B cell (primary cell): ENCODE data around the gene CAPS2.

Source experiments
- CTCF ChIP-seq: fragments of 200-600 bp; IDR thresholded peaks from one replicate; pipeline ENCODE4 v1.8.0; 2022; ENCODE audit warnings: antibody characterized with exemption, mild to moderate bottlenecking
- EZH2 ChIP-seq: IDR thresholded peaks from 2 replicates; pipeline ENCODE4 v1.6.1; 2012; ENCODE audit warnings: borderline replicate concordance, low read depth, mild to moderate bottlenecking, moderate library complexity, low read length; ENCODE audit not compliant: insufficient read depth, poor library complexity, severe bottlenecking

DNA sequence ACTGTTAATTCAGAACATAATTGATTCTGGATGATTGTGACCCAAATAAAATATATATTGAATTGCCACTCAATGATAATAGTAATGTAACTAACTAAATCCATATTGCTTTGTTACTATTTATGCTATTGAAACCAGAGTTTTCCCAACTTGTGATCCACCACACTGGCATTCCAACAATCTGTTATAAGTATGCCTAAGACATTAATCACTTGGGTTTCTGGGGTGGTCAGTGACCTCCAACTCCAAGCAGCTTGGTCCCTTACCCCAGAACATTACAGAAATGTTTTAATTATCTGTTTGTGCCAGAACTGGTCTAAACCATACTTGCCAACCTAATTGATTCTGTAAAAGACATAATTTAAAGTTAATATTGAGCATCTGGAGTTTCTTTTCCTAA lies 14.6 kb downstream of the CAPS2 start:
- TF ChIP-seq CTCF (no peak), EZH2 (no peak)
